NCI-H2081 treated with DMSO at 0.1 percent for 48 hours (cell line): ENCODE measurements around the gene RFX5.
"Not testable (repeated sequence)": the region's sequence is repeated elsewhere in the genome, so short reads cannot be mapped to it uniquely, and the experiment has no call there.

Source experiments
- DNase-seq: peaks from one replicate; lab custom pipeline; 2025; lab: John Stamatoyannopoulos, UW

RFX5 gene

DNA sequence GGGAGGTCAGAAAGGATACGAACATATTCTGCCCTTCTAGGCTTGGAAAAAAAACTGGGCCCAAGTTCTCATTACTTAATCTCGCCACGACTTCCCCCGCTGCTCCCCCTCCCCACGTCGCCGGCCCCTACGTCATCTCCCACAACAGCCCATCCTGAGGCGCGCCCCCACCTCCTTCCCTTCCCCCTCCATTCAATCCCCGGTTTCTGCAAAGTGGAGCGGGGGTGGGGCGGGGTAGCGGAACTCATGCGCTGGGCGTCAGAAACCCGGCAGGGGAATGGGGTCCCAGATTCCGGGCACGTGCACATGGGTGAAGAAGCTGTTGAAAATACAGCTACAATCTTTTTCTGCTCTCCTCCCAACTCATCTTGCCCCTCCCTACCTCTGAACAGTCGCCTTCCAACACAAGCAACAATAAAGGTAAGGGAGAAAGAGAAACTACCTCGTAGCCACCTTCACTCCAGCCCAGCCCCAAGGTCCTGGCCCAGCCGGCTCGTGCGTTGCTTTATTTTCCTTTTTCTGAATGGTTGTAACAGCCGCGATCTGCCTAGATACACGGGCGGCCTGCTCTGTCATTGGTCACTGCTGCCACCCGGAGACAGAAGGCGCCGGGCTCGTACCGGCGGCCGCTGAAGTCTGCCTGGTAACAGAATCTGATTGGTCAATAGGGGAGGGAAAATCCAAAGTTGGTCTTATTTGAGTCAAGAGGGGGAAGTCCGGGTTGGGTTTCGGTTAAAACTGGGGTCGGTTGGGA lies at the start of gene RFX5:
Gene RFX5, minus strand, starts transcription at position 484 of the 754 bp plus-strand sequence. CDS start 932 bp downstream, outside the sequence.
- DNase-seq: peak; percentile 99

DNA sequence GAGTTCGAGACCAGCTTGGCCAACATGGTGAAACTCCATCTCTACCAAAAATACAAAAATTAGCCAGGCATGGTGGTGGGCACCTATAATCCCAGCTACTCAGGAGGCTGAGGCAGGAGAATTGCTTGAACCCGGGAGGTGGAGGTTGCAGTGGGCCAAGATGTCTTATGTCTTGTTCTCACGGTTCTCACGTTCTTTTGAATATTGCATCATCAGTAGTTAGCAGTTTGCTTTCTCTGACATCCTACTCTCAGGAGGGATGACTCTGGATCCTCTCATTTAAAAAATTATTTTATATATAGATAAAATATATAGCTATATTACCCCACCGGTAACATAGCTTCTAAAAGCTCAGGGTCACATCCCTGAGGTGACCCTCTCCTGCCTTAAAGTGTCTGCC lies 49.2 kb upstream of the RFX5 start:
- not testable (repeated sequence) for DNase-seq

- DNase-seq: no peak
Measured at GRCh38 chr1:151393583-151393982, 46.5 kb upstream of the RFX5 start.

GRCh38 chr1:151391079-151391563 lies 44.1 kb upstream of the RFX5 start:
- no peak for DNase-seq

DNA sequence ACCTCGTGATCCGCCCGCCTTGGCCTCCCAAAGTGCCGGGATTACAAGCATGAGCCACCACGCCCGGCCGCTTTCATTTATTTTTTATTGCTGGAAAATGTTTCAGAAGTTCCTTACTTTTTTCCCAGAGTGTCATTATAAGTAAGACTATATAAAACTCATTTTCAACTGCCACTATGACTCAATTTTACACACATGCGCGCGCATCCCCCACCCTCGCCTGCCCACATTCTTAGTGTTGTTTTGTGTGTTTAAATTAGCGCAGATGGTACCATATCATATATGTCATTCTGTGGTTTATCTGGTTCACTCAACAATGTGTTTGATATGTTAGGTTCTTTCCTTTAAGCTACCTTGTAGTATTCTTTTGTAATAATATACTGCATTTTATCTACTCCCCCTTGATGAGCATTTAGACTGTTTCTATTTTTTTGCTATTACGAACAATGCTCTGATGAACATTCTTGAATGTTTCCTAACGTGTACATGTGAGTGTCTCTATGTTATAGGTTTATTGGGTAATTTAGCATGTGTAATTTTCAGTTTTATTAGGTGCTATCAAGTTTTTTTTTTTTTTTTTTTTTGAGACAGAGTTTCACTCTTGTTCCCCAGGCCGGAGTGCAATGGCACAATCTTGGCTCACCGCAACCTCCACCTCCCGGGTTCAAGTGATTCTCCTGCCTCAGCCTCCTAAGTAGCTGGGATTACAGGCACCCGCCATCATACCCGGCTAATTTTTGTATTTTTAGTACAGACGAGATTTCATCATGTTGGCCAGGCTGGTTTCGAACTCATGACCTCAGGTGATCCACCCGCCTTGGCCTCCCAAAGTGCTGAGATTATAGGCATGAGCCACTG lies 43.4 kb upstream of the RFX5 start:
- DNase-seq: not testable (repeated sequence)

DNA sequence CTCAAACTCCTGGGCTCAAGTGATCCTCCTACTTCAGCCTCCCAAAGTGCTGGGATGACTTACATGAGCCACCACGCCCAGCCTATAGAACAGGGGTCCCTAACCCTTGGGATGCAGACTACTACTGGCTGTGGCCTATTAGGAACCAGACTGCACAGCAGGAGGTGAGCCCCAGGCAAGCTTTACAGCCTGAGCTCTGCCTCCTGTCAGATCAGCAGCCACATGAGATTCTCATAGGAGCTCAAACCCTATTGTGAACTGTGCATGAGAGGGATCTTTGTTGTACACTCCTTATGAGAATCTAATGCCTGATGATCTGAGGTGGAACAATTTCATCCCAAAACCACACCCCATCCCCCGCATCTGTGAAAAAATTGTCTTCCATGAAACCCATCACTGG lies 39.0 kb upstream of the RFX5 start:
- no peak for DNase-seq

GRCh38 chr1:151384584-151384983 lies 37.5 kb upstream of the RFX5 start:
- no peak for DNase-seq

DNA sequence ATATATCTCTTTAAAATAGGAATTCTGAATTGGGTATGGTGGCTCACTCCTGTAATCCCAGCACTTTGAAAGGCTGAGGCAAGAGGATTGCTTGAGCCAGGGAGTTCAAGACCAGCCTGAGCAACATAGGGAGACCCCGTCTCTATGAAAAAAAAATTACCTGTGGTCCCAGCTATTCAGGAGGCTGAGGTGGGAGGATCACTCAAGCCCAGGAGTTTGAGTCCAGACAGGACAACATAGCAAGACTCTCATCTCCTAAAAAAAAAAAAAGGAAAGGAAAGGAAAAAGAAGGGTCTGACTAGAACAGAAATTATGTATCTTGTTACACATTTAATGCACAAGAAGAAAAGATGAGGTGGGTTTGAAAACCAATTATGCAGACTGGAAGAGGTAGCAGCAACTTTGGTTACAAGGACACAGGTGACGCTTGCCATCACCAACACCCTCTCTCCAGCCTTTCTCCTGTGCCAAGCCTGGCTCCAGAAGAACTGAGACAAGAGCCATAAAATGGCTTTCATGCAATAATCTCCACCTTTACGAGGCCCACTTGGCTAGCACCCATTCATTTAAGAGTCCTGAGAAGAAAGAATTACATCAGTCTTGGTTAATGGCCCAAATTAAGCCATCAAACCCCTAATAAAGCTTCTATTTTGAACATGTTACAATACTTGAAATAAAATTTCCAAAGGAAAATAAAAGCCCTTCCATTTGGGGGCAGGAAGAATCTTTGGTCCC lies 30.3 kb upstream of the RFX5 start:
- DNase-seq: no peak

- DNase-seq: no peak
Measured at GRCh38 chr1:151373196-151373595, 26.1 kb upstream of the RFX5 start.

DNA sequence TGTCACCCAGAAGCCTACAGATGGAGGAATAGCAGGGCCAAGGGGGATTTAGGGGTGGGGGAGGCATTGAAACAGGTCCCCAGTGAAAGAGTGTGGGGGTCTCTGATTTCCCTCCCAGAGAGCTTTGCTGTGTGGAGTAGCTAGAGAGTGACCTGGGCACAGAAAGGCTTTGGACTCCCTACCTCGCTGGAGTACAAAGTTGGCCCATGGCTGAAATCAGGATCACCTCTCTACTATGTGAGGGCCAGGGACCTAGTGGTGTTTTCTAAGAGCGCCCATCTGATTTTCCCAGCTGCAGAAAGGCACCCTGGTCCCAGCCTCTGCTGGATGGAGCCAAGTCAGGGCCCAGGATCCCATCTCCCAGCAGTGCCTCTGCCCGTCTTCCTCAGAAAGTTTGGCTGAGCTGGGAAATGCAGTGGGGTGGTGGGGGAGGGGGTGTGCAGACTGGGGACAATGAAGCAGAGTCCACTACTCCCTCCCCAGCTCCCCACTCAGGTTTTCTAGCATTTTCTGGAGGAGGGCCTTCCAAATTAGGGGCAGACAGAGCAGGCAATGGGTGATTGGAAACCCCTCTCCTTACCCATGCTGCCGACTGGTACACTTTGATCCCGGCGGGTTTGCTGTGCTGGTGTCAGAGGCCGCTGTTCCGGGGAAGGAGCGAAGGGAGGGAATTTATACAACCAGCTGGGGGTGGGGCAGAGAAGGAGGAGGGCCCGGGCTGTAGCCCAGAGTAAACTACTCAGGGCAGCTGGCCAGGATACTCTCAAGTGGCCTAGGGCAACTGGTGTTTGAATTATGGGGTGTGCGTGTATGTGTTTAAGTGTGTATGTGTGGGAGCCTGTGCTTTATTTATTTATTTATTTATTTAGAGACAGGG lies 25.2 kb upstream of the RFX5 start, which contains the start of gene SELENBP1:
Gene SELENBP1, minus strand, starts transcription at position 648 of the 877 bp plus-strand sequence. Its CDS starts 64 bp downstream, at position 584.
- peak; percentile 67 for DNase-seq

GRCh38 chr1:151371370-151372057 lies 24.5 kb upstream of the RFX5 start:
- peak; percentile 66 for DNase-seq

DNA sequence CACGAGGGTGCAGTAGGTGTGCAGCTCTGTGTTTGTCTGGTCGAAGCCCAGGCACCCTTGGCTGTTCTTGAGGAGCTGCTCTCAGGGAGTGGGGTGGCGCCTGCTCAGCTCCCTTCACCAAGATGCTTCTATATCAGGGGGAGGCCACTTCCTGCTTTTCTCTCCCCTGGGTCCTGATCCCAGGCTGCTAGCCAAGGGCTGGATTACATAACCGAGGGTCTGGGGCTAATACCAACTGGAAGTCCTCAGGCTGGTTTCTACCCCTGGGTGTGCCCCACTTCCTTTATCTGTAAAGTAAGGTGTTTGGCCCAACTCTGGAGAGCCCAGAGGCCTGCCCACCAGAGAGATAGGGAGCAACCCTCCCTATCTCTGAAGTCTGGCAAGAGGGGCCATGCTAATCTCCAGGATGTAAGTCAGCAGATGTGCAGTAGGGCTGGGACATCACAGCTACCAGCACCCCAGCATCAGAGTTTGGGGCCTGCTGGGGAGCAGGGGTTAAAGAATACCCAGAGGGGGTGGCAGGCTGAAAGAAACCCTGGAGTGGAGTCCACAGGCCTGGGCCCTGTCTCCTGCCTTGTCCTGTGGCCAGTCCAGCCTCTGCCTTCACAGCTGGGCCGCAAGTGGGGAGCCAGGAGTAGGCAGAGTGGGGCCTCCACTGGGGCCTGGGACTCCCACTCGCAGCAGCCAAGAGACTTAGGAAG lies 23.3 kb upstream of the RFX5 start:
- DNase-seq: no peak

DNA sequence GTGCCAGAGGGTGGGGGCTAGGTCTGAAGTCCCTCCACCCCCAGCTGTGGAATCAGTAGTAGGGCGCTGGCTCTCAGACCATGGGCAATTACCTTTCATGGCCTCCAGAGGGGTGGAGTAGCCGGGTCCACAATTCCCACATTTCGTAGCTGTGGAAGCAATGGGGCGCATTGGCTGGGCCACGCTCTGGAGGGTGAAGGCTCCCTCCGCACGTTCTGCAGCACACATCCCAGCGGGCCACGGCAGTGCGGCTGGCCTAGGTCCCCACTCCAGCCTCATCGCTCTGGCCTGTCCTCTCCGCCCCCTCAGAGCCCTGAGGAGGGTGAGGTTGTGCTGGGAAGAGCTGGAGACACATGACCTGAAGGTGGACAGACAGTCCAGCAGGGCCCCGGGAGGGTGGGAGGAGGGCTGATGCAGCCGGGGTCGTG lies 22.6 kb upstream of the RFX5 start:
- DNase-seq: no peak

DNA sequence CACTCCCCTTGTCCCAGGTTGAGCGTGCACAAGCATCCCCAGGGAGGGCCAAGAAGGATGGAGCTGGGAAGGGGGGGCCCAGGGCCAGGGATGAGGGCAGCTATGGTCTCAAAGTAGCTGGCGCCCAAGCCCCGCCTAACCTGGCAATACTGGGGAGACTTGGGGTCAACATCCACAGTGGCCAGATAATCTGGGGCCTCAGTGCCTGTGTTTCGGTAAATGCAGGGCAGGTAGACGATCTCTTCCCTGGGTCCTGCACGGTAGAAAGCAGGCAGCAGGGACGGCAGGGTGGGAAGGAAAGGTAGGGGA lies 22.2 kb upstream of the RFX5 start:
- DNase-seq: no peak

GRCh38 chr1:151368393-151369301 lies 21.6 kb upstream of the RFX5 start:
- peak; percentile 58 for DNase-seq

DNA sequence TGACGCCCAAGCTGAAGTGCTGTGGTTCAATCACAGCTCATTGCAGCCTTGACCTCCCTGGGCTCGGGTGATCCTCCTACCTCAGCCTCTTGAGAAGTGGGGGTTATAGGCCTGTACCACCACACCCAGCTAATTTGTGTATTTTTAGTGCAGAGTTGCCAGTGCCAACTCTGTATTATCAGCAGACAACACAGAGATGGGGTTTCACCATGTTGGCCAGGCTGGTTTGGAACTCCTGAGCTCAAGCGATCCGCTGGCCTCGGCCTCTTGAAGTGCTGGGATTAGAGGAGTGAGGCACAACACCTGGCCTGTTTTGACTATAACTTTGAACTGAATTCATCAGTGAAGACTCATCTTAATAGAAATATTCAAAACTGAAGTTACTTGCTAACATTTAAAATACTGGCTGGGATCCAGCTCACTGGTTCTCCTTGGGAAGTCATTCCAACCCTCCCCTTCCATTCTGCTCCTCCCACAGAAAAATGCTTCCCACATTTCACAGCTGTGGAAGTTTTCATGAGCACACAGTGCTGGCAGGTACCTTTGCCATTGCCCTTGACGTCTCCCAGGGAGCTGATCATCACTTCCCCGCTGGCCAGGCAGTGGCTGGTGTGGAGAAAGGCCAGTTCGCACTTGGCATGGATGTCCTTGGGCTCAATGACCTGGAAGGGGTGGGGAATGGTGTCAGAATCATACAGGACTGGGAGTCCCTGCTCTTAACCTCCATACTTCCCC lies 20.8 kb upstream of the RFX5 start:
- no peak for DNase-seq

DNA sequence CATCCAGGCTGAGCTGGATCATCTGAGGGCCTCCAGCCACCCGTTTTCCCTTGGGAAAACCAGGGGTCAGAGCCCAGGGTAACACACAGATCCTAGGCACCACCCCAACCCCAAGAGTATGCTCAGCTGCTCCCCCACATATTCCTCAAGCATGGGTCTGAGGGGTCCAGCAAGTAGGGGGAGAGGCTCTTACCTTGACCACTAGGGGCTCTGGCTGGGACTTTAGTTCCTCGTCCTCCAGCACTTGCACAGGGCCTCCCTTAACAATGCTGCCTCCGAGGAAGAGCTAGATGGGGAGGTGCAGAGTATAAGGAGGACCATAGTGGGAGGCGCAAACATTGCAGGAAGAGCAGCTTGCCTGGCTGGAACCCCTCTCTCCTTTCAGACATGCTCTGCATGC lies 17.9 kb upstream of the RFX5 start:
- DNase-seq: no peak
